Upper lobe of right lung (tissue), 1 donor: ENCODE data around the gene BIRC2. TPM values are rescaled to one million over a fixed set of nuclear protein-coding genes. Genes with fewer than 3 reads are reported as not detected.

Experiments used
- ATAC-seq: fragments of 200-7000 bp; cut with Tn5 transposase; one replicate; pipeline ENCODE4 v1.9.1; 2020; ENCODE audit warnings: mild to moderate bottlenecking, moderate library complexity
- DNase-seq: peaks from one replicate; pipeline ENCODE4 v3.0.0-alpha.2; 2020
- H3K27ac ChIP-seq: fragments of 200-600 bp; one replicate; pipeline ENCODE4 v1.8.0; 2022
- H3K27me3 ChIP-seq: fragments of 200-600 bp; one replicate; pipeline ENCODE4 v1.8.0; 2022; ENCODE audit warnings: mild to moderate bottlenecking
- H3K36me3 ChIP-seq: fragments of 200-600 bp; one replicate; pipeline ENCODE4 v1.8.0; 2022
- H3K4me1 ChIP-seq: fragments of 200-600 bp; one replicate; pipeline ENCODE4 v1.8.0; 2022
- H3K4me3 ChIP-seq: fragments of 200-600 bp; one replicate; pipeline ENCODE4 v1.8.0; 2022; ENCODE audit warnings: mild to moderate bottlenecking
- H3K9me3 ChIP-seq: fragments of 200-600 bp; one replicate; pipeline ENCODE4 v1.8.0; 2022
- intact Hi-C: fragments of 100-400 bp; cut with DNase I; formaldehyde crosslinking; loops from one replicate; pipeline ENCODE4 v1.11.0; 2022
- total RNA-seq: library from RNA; stranded (reverse); fragmentation: NEBNext Ultra II Directional; extraction: Animal tissue kit (Norgen Biotek cat#: 25700); gene quantifications from one replicate; pipeline ENCODE4 v1.2.1, GENCODE V29; 2021
- TF ChIP-seq, protein P1 (sequence below): fragments of 200-600 bp; IDR thresholded peaks from one replicate; pipeline ENCODE4 v1.8.0; 2022; ENCODE audit warnings: antibody characterized with exemption
- donor health status: DM: no; HTN: yes; CAD: no; lungs with severe emphysema.

BIRC2 gene
- total RNA-seq, 1 donor from 2014 or later = 44.1 TPM

DNA sequence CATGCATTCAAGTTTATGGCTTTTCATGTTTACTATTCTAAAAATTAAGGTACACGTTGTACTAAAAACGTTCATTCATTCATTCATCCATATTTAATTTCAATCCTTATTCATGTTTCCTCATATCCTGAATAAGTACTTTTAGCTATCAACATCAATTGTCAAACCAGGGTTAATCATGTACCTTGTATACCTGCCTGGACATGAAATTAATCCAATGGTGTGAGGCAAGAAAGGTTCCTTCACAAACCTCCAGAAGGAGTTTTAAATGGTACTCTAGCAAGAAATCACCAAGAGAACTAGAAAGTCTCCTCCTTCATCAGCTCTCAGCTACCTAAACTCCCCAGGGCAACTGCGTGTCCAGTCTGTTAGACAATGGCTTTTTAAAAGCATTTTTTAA is 72.2 kb downstream of the BIRC2 start:
- DNase-seq = no peak
- no peaks in the 10 kb centered on the region for H3K27me3 ChIP-seq
- H3K4me3 ChIP-seq = no peak overlapping the region
- intact Hi-C loops = no loop called here
- no peaks in the 10 kb centered on the region for H3K36me3 ChIP-seq
- H3K9me3 ChIP-seq = no peaks in the 10 kb centered on the region
- H3K27ac ChIP-seq = no peak overlapping the region
- ATAC-seq = no peak
- TF ChIP-seq, protein P1, sequence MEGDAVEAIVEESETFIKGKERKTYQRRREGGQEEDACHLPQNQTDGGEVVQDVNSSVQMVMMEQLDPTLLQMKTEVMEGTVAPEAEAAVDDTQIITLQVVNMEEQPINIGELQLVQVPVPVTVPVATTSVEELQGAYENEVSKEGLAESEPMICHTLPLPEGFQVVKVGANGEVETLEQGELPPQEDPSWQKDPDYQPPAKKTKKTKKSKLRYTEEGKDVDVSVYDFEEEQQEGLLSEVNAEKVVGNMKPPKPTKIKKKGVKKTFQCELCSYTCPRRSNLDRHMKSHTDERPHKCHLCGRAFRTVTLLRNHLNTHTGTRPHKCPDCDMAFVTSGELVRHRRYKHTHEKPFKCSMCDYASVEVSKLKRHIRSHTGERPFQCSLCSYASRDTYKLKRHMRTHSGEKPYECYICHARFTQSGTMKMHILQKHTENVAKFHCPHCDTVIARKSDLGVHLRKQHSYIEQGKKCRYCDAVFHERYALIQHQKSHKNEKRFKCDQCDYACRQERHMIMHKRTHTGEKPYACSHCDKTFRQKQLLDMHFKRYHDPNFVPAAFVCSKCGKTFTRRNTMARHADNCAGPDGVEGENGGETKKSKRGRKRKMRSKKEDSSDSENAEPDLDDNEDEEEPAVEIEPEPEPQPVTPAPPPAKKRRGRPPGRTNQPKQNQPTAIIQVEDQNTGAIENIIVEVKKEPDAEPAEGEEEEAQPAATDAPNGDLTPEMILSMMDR = no peak
- H3K4me1 ChIP-seq = no peaks in the 10 kb centered on the region

DNA sequence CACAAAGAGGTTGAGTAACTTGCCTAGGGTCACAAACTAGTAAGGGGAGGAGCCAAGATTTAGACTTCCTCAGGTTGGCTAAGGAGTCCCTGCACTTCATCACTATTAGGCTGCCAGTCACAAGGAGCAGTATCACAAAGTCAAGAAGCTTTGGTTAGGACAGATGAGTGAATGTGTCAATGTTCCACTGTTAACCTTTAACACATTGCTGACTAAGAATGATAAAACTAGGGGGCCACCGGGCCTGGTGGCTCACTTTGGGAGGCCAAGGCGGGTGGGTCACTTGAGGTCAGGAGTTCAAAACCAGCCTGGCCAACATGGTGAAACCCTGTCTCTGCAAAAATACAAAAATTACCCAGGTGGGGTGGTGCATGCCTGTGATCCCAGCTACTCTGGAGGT is 73.5 kb downstream of the BIRC2 start:
- no peaks in the 10 kb centered on the region for H3K4me1 ChIP-seq
- no peak overlapping the region for H3K4me3 ChIP-seq
- no peak for DNase-seq
- H3K27ac ChIP-seq = no peak overlapping the region
- intact Hi-C loops = no loop called here
- TF ChIP-seq, protein P1 = no peak
- H3K36me3 ChIP-seq = no peaks in the 10 kb centered on the region
- H3K27me3 ChIP-seq = no peaks in the 10 kb centered on the region
- ATAC-seq = no peak
- no peaks in the 10 kb centered on the region for H3K9me3 ChIP-seq

DNA sequence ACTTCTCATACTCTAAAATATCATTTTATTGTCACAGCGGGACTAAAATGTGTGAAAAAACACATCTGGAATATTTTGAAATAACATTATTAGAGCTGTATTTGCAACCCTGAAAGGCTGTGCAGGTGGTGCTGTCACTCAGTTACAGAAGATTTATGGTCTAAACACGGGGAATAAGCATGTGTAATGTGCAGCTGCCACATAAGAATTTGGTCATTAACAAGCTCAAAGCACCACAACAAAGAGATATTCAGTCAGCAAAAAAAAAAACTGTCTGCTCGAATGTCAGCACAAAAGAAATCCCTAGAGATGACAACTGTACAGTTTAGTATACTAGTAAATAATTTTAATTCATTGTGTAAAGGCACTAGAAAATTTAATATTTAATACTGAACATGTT is 74.2 kb downstream of the BIRC2 start:
- no peaks in the 10 kb centered on the region for H3K4me1 ChIP-seq

DNA sequence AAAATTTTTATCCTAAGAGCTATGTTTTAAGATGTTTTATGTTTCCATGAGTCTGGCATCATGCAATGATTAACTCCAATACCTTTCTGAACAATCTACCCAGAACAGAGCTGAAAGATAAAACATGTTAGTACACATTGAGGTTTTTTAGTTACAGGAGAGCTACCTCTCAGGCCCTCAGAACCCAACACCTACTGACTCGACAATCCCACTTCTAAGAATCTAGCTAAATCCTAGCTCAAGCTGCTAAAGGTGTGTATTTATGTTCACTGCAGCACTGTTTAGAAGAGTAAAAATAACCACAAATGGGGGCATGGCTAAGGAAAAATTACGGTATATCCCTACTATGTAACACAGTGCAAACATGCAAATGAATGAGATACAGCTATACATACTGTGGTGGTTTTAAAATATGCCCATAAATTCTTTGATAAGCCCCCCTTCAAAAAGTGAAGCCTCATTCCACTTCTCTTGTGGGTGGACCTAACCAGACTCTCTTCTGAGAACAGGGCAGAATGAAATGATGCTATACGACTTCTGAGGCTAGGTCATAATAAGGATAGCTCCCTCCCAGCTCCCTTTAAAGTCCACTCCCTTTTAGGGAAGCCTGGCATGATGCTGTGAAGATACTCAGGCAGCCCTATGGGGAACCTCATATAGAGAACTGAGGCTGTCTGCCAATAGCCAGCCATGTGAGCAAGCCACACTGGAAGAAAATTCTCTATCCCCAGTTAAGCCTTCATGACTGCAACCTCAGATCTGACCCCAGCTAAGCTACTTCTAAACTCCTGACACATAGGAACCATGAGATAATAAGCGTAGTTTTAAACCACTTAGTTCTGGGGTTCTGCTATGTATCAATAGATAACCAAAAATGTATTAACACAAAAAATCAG is 76.1 kb downstream of the BIRC2 start:
- Histone ChIP-seq H3K9me3 (no peaks in the 10 kb centered on the region), H3K36me3 (no peaks in the 10 kb centered on the region), H3K27me3 (no peaks in the 10 kb centered on the region), H3K27ac (no peak overlapping the region), H3K4me1 (no peaks in the 10 kb centered on the region), H3K4me3 (no peak overlapping the region)
- ATAC-seq (peak; percentile 42), DNase-seq (no peak)
- TF ChIP-seq, protein P1 = no peak
- intact Hi-C loops = no loop called here

More for the DNA sequence above, 74.2 kb downstream of the BIRC2 start:
- no peaks in the 10 kb centered on the region for H3K27me3 ChIP-seq
- no peak for ATAC-seq
- H3K27ac ChIP-seq = no peak overlapping the region
- H3K4me3 ChIP-seq = no peak overlapping the region
- H3K9me3 ChIP-seq = no peaks in the 10 kb centered on the region
- H3K36me3 ChIP-seq = no peaks in the 10 kb centered on the region
- intact Hi-C loops = no loop called here
- TF ChIP-seq, protein P1 = no peak
- DNase-seq = no peak

DNA sequence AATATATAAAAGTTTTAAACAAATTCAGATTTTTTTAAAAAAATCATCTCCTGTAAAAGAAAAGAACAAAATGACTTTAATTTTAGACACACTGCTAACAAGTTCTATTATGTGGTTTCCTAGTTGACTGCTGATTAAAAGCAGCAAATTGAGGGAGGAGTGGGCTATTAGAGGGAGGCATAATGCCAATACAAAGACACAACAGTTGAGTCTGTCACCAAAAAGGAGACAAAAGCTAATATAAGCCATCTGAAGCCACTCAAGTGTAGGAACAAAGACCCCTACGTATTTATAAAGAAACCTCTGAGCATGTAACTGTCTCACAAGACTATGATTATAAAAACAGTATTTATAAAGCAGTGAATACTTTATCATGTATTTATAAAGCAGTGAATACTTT is 76.9 kb downstream of the BIRC2 start:
- H3K36me3 ChIP-seq = peaks cover 4% of the 10 kb centered on the region
- no peaks in the 10 kb centered on the region for H3K9me3 ChIP-seq
- intact Hi-C loops = no loop called here
- H3K4me1 ChIP-seq = peaks cover 4% of the 10 kb centered on the region
- DNase-seq = no peak
- ATAC-seq = no peak
- no peaks in the 10 kb centered on the region for H3K27me3 ChIP-seq
- H3K27ac ChIP-seq = no peak overlapping the region
- TF ChIP-seq, protein P1 = no peak
- H3K4me3 ChIP-seq = no peak overlapping the region
